ENCODE data around the gene ETHE1.

The ETHE1 gene

GRCh38 chr19:43464134-43464775 is 62.7 kb downstream of the ETHE1 start:
- peak; percentile 81 for DNase-seq (ENCODE audit: low spot score)

GRCh38 chr19:43463381-43464133 is 63.4 kb downstream of the ETHE1 start:
- peak; percentile 99 for DNase-seq (ENCODE audit: low spot score)

GRCh38 chr19:43462785-43463380 is 64.1 kb downstream of the ETHE1 start:
- no peak for DNase-seq (ENCODE audit: low spot score)

- DNase-seq (ENCODE audit: low spot score), result no peak
Measured at GRCh38 chr19:43462383-43462782, 64.6 kb downstream of the ETHE1 start.

- DNase-seq (ENCODE audit: low spot score), result no peak
Measured at GRCh38 chr19:43461303-43461702, 65.7 kb downstream of the ETHE1 start.

- DNase-seq (ENCODE audit: low spot score), result no peak
Measured at GRCh38 chr19:43460362-43461016, 66.5 kb downstream of the ETHE1 start.

- DNase-seq (ENCODE audit: low spot score), result no peak
Measured at GRCh38 chr19:43457809-43458208, 69.2 kb downstream of the ETHE1 start.

Measured in germinal center (tissue), 1 donor.